Calu3 (cell line): ENCODE measurements around the gene PRSS38. TPM values are rescaled to one million over a fixed set of nuclear protein-coding genes. Genes with fewer than 3 reads are reported as not detected.

Source experiments
- BruUV-seq: library from RNA; stranded (reverse); fragments of 400-500 nt; replicated peaks from 2 replicates; lab custom pipeline; 2021; lab: Mats Ljungman, UMichigan
- CTCF ChIA-PET: fragments of 300-600 bp; sonication (Branson Sonifier 250); formaldehyde crosslinking; loops from one replicate; lab custom pipeline; 2022; ENCODE audit warnings: antibody characterized with exemption; lab: Charles Lee
- DNase-seq: peaks from one replicate; pipeline ENCODE4 v3.0.0; 2022
- H3K27ac Mint-ChIP-seq: one replicate; pipeline ENCODE4 v1.8.0; 2022; ENCODE audit warnings: mixed read lengths; ENCODE audit not compliant: unreplicated experiment
- H3K27me3 Mint-ChIP-seq: one replicate; pipeline ENCODE4 v1.8.0; 2022; ENCODE audit warnings: mixed read lengths; ENCODE audit not compliant: unreplicated experiment
- H3K36me3 Mint-ChIP-seq: one replicate; pipeline ENCODE4 v1.8.0; 2022; ENCODE audit warnings: mild to moderate bottlenecking, moderate library complexity, mixed read lengths; ENCODE audit not compliant: insufficient read depth, unreplicated experiment
- H3K4me1 Mint-ChIP-seq: one replicate; pipeline ENCODE4 v1.8.0; 2022; ENCODE audit warnings: mild to moderate bottlenecking, low read depth, mixed read lengths; ENCODE audit not compliant: unreplicated experiment
- H3K4me3 Mint-ChIP-seq: one replicate; pipeline ENCODE4 v1.8.0; 2022; ENCODE audit warnings: mild to moderate bottlenecking, low read depth, moderate library complexity, mixed read lengths; ENCODE audit not compliant: unreplicated experiment
- H3K9me3 Mint-ChIP-seq: one replicate; pipeline ENCODE4 v1.8.0; 2022; ENCODE audit warnings: low read depth, mixed read lengths; ENCODE audit not compliant: unreplicated experiment
- CTCF ChIP-seq: fragments of 200-600 bp; IDR thresholded peaks from one replicate; pipeline ENCODE4 v1.8.0; 2022; ENCODE audit warnings: antibody characterized with exemption; ENCODE audit not compliant: unreplicated experiment
- intact Hi-C: fragments of 100-400 bp; cut with micrococcal nuclease; formaldehyde crosslinking; loops from one replicate; pipeline ENCODE4 v1.10.0; 2022; ENCODE audit not compliant: unreplicated experiment
- total RNA-seq: library from RNA; stranded (reverse); gene quantifications from 2 replicates; pipeline ENCODE4 v1.2.3, GENCODE V29; 2022

Gene PRSS38
- total RNA-seq, 1 experiment from 2014 or later = not detected

DNA sequence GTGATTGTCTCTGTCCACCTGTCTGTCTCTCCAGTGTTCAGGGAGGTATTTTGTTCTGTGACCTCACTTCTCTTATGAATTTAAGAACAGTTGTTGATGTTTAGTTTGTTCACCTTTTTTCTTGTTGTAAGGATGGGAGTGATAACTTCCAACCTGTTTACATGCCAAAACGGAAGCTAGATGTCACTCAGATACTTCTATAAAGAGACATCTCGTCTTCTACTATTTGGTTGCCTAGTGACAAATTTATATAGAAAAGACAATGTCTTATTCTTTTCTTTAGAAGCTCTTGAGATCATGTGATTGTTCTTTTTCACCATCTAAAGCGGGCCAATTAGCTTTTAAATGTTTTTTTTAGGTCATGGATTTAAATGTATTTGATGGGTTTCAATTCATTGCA, 33.8 kb downstream of the PRSS38 start:
- BruUV-seq = no TSS peak
- no peak for DNase-seq
- Mint-ChIP-seq H3K27me3 (peaks cover 27% of the 10 kb centered on the region), H3K27ac (no peak overlapping the region), H3K4me3 (no peak overlapping the region), H3K4me1 (no peaks in the 10 kb centered on the region), H3K36me3 (no peaks in the 10 kb centered on the region), H3K9me3 (no peaks in the 10 kb centered on the region)
- CTCF ChIA-PET = no interaction called here
- no peak for TF ChIP-seq CTCF
- intact Hi-C loops = no loop called here

DNA sequence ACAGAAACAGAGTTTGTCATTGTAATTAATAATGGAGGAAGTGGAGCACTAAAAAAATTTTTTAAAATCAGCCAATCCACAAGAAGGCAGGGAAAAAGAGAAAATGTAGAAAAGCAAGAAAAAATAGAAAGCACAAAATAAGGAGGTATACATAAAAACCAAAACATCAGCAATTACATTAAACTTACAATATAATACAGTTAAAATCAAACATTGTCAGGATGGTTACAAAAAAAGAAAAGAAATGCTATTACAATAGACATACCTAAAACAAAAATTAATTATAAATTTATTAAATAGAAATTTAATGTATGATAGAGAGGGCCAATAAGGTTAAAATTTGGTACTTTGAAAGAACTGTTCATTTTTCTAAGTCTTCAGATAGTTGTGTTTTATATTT, 38.7 kb downstream of the PRSS38 start:
- Mint-ChIP-seq H3K36me3 (no peaks in the 10 kb centered on the region), H3K27ac (no peak overlapping the region), H3K27me3 (peaks cover 19% of the 10 kb centered on the region), H3K4me3 (no peak overlapping the region), H3K9me3 (no peaks in the 10 kb centered on the region), H3K4me1 (no peaks in the 10 kb centered on the region)
- no TSS peak for BruUV-seq
- no peak for TF ChIP-seq CTCF
- DNase-seq = no peak
- CTCF ChIA-PET = no interaction called here
- intact Hi-C loops = no loop called here

GRCh38 chr1:227855687-227856086, 40.2 kb downstream of the PRSS38 start:
- H3K27me3 Mint-ChIP-seq = peaks cover 13% of the 10 kb centered on the region
- no TSS peak for BruUV-seq
- H3K4me1 Mint-ChIP-seq = no peaks in the 10 kb centered on the region
- no peak overlapping the region for H3K27ac Mint-ChIP-seq
- intact Hi-C loops = no loop called here
- no peaks in the 10 kb centered on the region for H3K9me3 Mint-ChIP-seq
- H3K4me3 Mint-ChIP-seq = no peak overlapping the region
- no peak for DNase-seq
- no peak for TF ChIP-seq CTCF
- no peaks in the 10 kb centered on the region for H3K36me3 Mint-ChIP-seq
- CTCF ChIA-PET = no interaction called here

- CTCF ChIA-PET = no interaction called here
- Mint-ChIP-seq H3K27me3 (peaks cover 13% of the 10 kb centered on the region), H3K27ac (no peak overlapping the region), H3K36me3 (no peaks in the 10 kb centered on the region), H3K4me1 (no peaks in the 10 kb centered on the region), H3K9me3 (no peaks in the 10 kb centered on the region), H3K4me3 (no peak overlapping the region)
- intact Hi-C loops = no loop called here
- no peak for DNase-seq
- no TSS peak for BruUV-seq
- no peak for TF ChIP-seq CTCF
Observed at GRCh38 chr1:227856147-227856858, 40.8 kb downstream of the PRSS38 start.
